A549 (cell line): ENCODE results near the gene LAPTM5. TPM values are rescaled to one million over a fixed set of nuclear protein-coding genes. Genes with fewer than 3 reads are reported as not detected.

Experiments
- ATAC-seq, 2 experiments: fragments of 200-7000 bp in 1 of 2; fragments of >200 bp in 1 of 2; cut with Nextera tagmentation in 1 of 2; cut with Tn5 transposase in 1 of 2; 3 replicates each; pipeline versions ENCODE4 v1.8.0 to v1.9.1; 2018 to 2020; ENCODE audit warnings: mild to moderate bottlenecking in 1 of 2, moderate library complexity in 1 of 2
- CTCF ChIA-PET: fragments of 300-600 bp; sonication (Branson Sonifier 250); formaldehyde crosslinking; extraction: SDS; loops from one replicate; lab custom pipeline; 2021; ENCODE audit warnings: antibody characterized with exemption, inconsistent platforms; lab: Yijun Ruan, JAX
- POLR2A ChIA-PET: fragments of 350-600 bp; formaldehyde crosslinking; extraction: SDS; loops from one replicate; lab custom pipeline; 2021; ENCODE audit warnings: antibody characterized with exemption, inconsistent platforms; lab: Yijun Ruan, JAX
- DNase-seq, 2 experiments: peaks; one replicate each; pipeline versions ENCODE4 v3.0.0 to v3.0.0-alpha.2; 2011 to 2016; ENCODE audit warnings: low read depth in 1 of 2, low spot score in 1 of 2
- FAIRE-seq: peaks from 2 replicates; lab custom pipeline; 2011; peaks lifted over from hg19 to GRCh38; lab: Jason Lieb, UNC
- H3K27ac ChIP-seq, 2 experiments: fragments of >200 bp; sonication (Bioruptor Twin); formaldehyde crosslinking; 3 replicates each; pipeline ENCODE4 v1.5.1; 2016 to 2017
- H3K4me1 ChIP-seq: fragments of >200 bp; sonication (Bioruptor Twin); formaldehyde crosslinking; 3 replicates; pipeline ENCODE4 v1.6.1; 2016
- H3K4me2 ChIP-seq: fragments of >200 bp; sonication (Bioruptor Twin); formaldehyde crosslinking; 3 replicates; pipeline ENCODE4 v1.6.1; 2016
- H3K4me3 ChIP-seq: fragments of >200 bp; sonication (Bioruptor Twin); formaldehyde crosslinking; 3 replicates; pipeline ENCODE4 v1.5.1; 2016
- H3K9me3 ChIP-seq: fragments of >200 bp; sonication (Bioruptor Twin); formaldehyde crosslinking; 3 replicates; pipeline ENCODE4 v1.6.1; 2016
- CBX8 ChIP-seq: fragments of 200-600 bp; sonication (generic); IDR thresholded peaks from 2 replicates; pipeline ENCODE4 v1.6.1; 2016
- CHD2 ChIP-seq: fragments of 150-350 bp; IDR thresholded peaks from 2 replicates; pipeline ENCODE4 v1.6.1; 2014; ENCODE audit warnings: low read length; ENCODE audit not compliant: partially characterized antibody
- CHD4 ChIP-seq: fragments of 200-600 bp; sonication (generic); IDR thresholded peaks from 2 replicates; pipeline ENCODE4 v1.6.1; 2016; ENCODE audit warnings: antibody characterized with exemption, mild to moderate bottlenecking, borderline replicate concordance
- EP300 ChIP-seq, 2 experiments: fragments of >200 bp; sonication (Bioruptor Twin); formaldehyde crosslinking; IDR thresholded peaks; 2 replicates in 1 of 2; 3 replicates in 1 of 2; pipeline ENCODE4 v1.6.1; 2016 to 2017
- FOXS1 ChIP-seq: fragments of 250-450 bp; sonication (Bioruptor Pico); IDR thresholded peaks from 2 replicates; pipeline ENCODE4 v1.5.0; 2020; ENCODE audit warnings: mild to moderate bottlenecking, moderate library complexity
- GATA3 ChIP-seq: IDR thresholded peaks from 2 replicates; pipeline ENCODE4 v1.6.1; 2012; ENCODE audit warnings: borderline replicate concordance
- HOXA7 ChIP-seq: fragments of 250-450 bp; sonication (Bioruptor Pico); IDR thresholded peaks from 2 replicates; pipeline ENCODE4 v1.5.0; 2020; ENCODE audit warnings: mild to moderate bottlenecking, moderate library complexity
- HOXB13 ChIP-seq: fragments of 250-450 bp; sonication (Bioruptor Pico); IDR thresholded peaks from 2 replicates; pipeline ENCODE4 v1.5.0; 2020; ENCODE audit warnings: low read depth, mild to moderate bottlenecking, moderate library complexity
- HOXB5 ChIP-seq: fragments of 250-450 bp; sonication (Bioruptor Pico); IDR thresholded peaks from 2 replicates; pipeline ENCODE4 v1.5.0; 2020; ENCODE audit warnings: mild to moderate bottlenecking, moderate library complexity
- JUN ChIP-seq, 2 experiments: fragments of >200 bp; sonication (Bioruptor Twin); formaldehyde crosslinking; IDR thresholded peaks; 2 replicates in 1 of 2; 3 replicates in 1 of 2; pipeline ENCODE4 v1.6.1; 2016 to 2017
- KDM5A ChIP-seq: fragments of 200-600 bp; sonication (generic); IDR thresholded peaks from 2 replicates; pipeline ENCODE4 v1.6.1; 2016; ENCODE audit warnings: antibody characterized with exemption, mild to moderate bottlenecking
- MYC ChIP-seq: IDR thresholded peaks from 2 replicates; pipeline ENCODE4 v1.6.1; 2012; ENCODE audit warnings: mild to moderate bottlenecking, inconsistent platforms, low read length, improper control_type of control experiment, borderline replicate concordance
- NFE2L2 ChIP-seq: fragments of 150-350 bp; conservative IDR thresholded peaks from 2 replicates; pipeline ENCODE4 v1.6.1; 2014; ENCODE audit warnings: low read length
- POLR2AphosphoS2 ChIP-seq: conservative IDR thresholded peaks from 2 replicates; pipeline ENCODE4 v1.6.1; 2012; ENCODE audit warnings: low read length, improper control_type of control experiment, inconsistent platforms
- RCOR1 ChIP-seq: fragments of 150-350 bp; IDR thresholded peaks from 2 replicates; pipeline ENCODE4 v1.6.1; 2014; ENCODE audit warnings: antibody characterized with exemption, low read length, low read depth
- SMC3 ChIP-seq: fragments of >200 bp; sonication (Bioruptor Twin); formaldehyde crosslinking; IDR thresholded peaks from 3 replicates; pipeline ENCODE4 v1.6.1; 2018; ENCODE audit warnings: inconsistent platforms
- TFCP2L1 ChIP-seq: fragments of 250-450 bp; sonication (Bioruptor Pico); IDR thresholded peaks from 2 replicates; pipeline ENCODE4 v1.5.0; 2021; ENCODE audit warnings: mild to moderate bottlenecking
- ZNF302 ChIP-seq: fragments of 250-450 bp; sonication (Bioruptor Pico); IDR thresholded peaks from 2 replicates; pipeline ENCODE4 v1.9.0; 2021; ENCODE audit warnings: inconsistent platforms, mild to moderate bottlenecking, moderate library complexity
- ZSCAN20 ChIP-seq: fragments of 250-450 bp; sonication (Bioruptor Pico); IDR thresholded peaks from 2 replicates; pipeline ENCODE4 v1.8.0; 2022; ENCODE audit warnings: mild to moderate bottlenecking, moderate library complexity
- WGBS: methylation state at CpG from one replicate; pipeline ENCODE4 v1.1.6; 2017; ENCODE audit errors: missing lambda C conversion rate; 5-methylcytosine and 5-hydroxymethylcytosine counted together
- polyA plus RNA-seq, 4 experiments: library from polyadenylated mRNA; depleted of rRNA in 3 of 4; stranded (reverse); fragments of >200 nt; fragmentation: RNase III in 1 of 4; extraction: RNeasy Plus Mini Kit Qiagen cat#74134 plus additional on column Dnase treatment in 1 of 4; gene quantifications; 2 replicates in 3 of 4; 3 replicates in 1 of 4; pipeline ENCODE4 v1.2.3, GENCODE V29; 2011 to 2017
- TF ChIP-seq, protein P1 (sequence below): fragments of 250-450 bp; sonication (Bioruptor Pico); IDR thresholded peaks from 2 replicates; pipeline ENCODE4 v1.5.0; 2021; ENCODE audit warnings: mild to moderate bottlenecking, moderate library complexity, borderline replicate concordance
- TF ChIP-seq, protein P2 (sequence below): fragments of 450-650 bp; IDR thresholded peaks from 2 replicates; pipeline ENCODE4 v1.6.1; 2014; ENCODE audit warnings: antibody characterized with exemption
- TF ChIP-seq, protein P3 (sequence below): fragments of >200 bp; sonication (Bioruptor Twin); formaldehyde crosslinking; IDR thresholded peaks from 3 replicates; pipeline ENCODE4 v1.6.1; 2016
- TF ChIP-seq, protein P4 (sequence below): fragments of 150-350 bp; IDR thresholded peaks from 2 replicates; pipeline ENCODE4 v1.6.1; 2014; ENCODE audit warnings: low read depth, mild to moderate bottlenecking, low read length
- TF ChIP-seq, protein P5 (sequence below): fragments of 250-450 bp; sonication (Bioruptor Pico); IDR thresholded peaks from 2 replicates; pipeline ENCODE4 v1.5.0; 2020; ENCODE audit warnings: low read depth, mild to moderate bottlenecking, moderate library complexity

Gene LAPTM5
- polyA plus RNA-seq, 2 of the 4 experiments (the other 2 are of a cell fraction), result 0.06 to 0.22 TPM

DNA sequence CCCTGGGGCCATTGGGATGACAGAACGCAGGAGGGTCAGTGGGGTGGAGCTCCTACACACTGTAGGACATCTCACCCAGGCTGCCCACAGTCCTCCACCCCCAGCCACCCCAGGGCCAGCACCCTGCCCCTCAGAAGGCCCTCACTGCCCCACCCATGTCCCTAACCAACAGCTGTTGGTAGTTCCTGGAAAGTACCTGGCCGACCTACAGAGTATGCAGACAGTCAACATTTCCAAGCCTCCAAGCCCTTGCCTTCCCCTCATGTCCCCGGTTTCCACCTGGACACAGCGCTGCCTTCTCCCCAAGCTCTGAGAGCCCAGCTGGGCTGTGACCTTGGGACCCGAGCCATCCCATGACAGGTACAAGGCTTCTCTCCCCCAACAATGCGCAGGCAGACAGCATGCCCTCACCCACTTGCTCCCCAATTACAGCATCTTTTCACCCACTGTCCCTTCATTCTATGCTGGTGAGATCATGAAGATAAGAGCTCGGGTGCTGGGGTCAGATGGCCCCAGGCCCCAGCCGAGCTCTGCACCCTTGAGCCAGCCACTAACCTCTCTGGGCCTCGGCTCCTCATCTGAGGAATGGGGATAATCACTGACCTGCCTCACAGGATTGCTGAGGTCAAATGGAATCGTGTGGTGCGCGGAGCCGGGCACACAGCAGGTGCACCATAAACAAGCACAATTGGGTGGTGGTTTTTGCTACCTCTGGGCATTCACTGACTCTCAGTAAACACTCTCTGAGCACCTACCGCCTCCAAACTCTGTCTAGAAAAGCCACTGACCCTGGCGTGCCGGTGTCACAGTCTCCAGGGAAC is 11.2 kb downstream of the LAPTM5 start:
- H3K9me3 ChIP-seq, result no peaks in the 10 kb centered on the region
- DNase-seq (no peak), ATAC-seq (no peak; a peak in 1 of 6 replicates), FAIRE-seq (no peak)
- no peak overlapping the region for H3K4me3 ChIP-seq
- TF ChIP-seq SMC3 (no peak), TFCP2L1 (CRISPR knock-in tag) (no peak)
- TF ChIP-seq, protein P1, sequence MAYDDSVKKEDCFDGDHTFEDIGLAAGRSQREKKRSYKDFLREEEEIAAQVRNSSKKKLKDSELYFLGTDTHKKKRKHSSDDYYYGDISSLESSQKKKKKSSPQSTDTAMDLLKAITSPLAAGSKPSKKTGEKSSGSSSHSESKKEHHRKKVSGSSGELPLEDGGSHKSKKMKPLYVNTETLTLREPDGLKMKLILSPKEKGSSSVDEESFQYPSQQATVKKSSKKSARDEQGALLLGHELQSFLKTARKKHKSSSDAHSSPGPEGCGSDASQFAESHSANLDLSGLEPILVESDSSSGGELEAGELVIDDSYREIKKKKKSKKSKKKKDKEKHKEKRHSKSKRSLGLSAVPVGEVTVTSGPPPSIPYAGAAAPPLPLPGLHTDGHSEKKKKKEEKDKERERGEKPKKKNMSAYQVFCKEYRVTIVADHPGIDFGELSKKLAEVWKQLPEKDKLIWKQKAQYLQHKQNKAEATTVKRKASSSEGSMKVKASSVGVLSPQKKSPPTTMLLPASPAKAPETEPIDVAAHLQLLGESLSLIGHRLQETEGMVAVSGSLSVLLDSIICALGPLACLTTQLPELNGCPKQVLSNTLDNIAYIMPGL (CRISPR knock-in tag), result no peak
- H3K27ac ChIP-seq, result no peak overlapping the region
- ChIA-PET CTCF (interaction anchor here (0.8 to 2.0 kb wide), 4 partner anchors 11 to 165 kb away, joined by 3 to 6 read pairs (median 4); no protein-coding TSS in a partner anchor), POLR2A (no interaction called here)
- WGBS, result 72% methylated on average over 11 of the region's 16 CpGs
- H3K4me1 ChIP-seq, result peaks cover 9% of the 10 kb centered on the region; the same call in 2 of the 3 replicates
- H3K4me2 ChIP-seq, result no peak overlapping the region

DNA sequence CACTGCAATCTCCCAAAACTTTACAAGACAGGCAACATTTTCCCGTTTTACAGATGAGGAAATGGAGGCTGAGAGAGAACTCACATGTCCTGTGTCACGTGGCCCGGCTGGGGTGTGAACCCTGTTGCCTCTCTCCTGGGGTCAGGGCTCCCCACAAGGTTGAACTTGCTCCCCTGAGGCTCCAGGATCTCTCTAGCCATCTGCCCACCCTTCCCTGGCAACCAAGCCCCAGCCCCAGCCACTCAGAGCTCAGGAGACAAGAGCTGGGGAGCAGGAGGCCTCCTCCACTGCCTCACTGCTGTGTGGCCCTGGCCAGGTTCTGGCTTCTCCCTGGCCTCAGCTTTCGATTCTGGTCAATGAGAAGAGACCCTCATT is 11.8 kb downstream of the LAPTM5 start:
- no peak; a peak in 1 of 6 replicates for ATAC-seq
- TF ChIP-seq FOXS1 (CRISPR knock-in tag) (no peak), ZSCAN20 (CRISPR knock-in tag) (no peak), MYC (no peak), HOXB5 (no peak), EP300 (IDR thresholded peaks at IDR 0.05) (no peak), CHD4 (no peak), HOXA7 (no peak), HOXB13 (CRISPR knock-in tag) (no peak), RCOR1 (no peak), JUN (IDR thresholded peaks at IDR 0.05) (no peak), ZNF302 (CRISPR knock-in tag) (no peak)
- TF ChIP-seq, protein P2, sequence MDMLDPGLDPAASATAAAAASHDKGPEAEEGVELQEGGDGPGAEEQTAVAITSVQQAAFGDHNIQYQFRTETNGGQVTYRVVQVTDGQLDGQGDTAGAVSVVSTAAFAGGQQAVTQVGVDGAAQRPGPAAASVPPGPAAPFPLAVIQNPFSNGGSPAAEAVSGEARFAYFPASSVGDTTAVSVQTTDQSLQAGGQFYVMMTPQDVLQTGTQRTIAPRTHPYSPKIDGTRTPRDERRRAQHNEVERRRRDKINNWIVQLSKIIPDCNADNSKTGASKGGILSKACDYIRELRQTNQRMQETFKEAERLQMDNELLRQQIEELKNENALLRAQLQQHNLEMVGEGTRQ, result no peak
- TF ChIP-seq, protein P1 (CRISPR knock-in tag), result no peak
- WGBS, result 46% methylated on average over 3 of the region's 4 CpGs
- Histone ChIP-seq H3K4me2 (no peak overlapping the region), H3K27ac (no peak overlapping the region), H3K9me3 (no peaks in the 10 kb centered on the region), H3K4me1 (peaks cover 9% of the 10 kb centered on the region; the same call in 2 of the 3 replicates), H3K4me3 (no peak overlapping the region)
- POLR2A ChIA-PET, result no interaction called here
- CTCF ChIA-PET, result interaction anchor here (0.8 to 2.5 kb wide), 5 partner anchors 10 to 166 kb away, joined by 3 to 9 read pairs (median 4); no protein-coding TSS in a partner anchor
- no peak for FAIRE-seq
- no peak for DNase-seq

DNA sequence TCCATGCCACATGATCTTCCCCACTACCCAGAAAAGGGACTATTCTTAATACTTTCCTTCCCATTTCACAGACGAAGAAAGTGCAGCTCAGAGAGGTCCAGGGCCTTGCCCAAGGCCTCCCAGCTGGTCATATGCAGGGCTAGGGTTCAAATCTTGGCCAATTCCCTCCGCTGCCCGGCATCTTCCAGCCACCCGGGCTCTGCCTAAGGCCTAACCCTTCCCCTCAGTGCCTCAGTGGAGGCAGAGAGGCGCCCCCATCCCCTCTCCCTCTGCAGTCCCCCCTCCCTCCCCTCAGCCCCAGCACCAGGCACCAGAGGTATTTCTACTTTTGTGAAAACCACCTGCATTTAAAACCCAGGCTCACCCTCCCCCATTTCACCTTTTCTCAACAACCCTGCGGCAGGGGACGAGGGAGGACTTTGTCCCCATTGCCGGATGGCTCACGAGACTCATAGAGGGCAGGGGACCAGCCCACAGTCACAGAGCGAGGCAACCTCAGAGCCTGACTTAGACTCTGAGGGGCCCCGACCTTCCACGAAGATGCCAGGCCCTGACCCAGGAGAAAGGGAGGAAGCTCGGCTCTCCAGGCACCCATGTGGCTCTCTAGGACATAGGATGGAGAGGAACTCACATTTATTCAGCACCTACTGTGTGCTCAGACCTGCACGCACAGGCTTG is 12.3 kb downstream of the LAPTM5 start:
- FAIRE-seq, result no peak
- Histone ChIP-seq H3K4me3 (no peak overlapping the region), H3K4me2 (no peak overlapping the region), H3K27ac (no peak overlapping the region), H3K9me3 (no peaks in the 10 kb centered on the region), H3K4me1 (peaks cover 9% of the 10 kb centered on the region; the same call in 2 of the 3 replicates)
- no peak for DNase-seq
- ATAC-seq, result no peak
- 63% methylated on average over 13 of the region's 14 CpGs for WGBS
- ChIA-PET POLR2A (no interaction called here), CTCF (interaction anchor here (1.2 to 2.5 kb wide), 3 partner anchors 9 to 34 kb away, joined by 4 to 9 read pairs (median 6); no protein-coding TSS in a partner anchor)
- TF ChIP-seq NFE2L2 (no peak), CBX8 (no peak), POLR2AphosphoS2 (no peak), GATA3 (no peak), KDM5A (no peak), CHD2 (no peak)
- TF ChIP-seq, protein P3, sequence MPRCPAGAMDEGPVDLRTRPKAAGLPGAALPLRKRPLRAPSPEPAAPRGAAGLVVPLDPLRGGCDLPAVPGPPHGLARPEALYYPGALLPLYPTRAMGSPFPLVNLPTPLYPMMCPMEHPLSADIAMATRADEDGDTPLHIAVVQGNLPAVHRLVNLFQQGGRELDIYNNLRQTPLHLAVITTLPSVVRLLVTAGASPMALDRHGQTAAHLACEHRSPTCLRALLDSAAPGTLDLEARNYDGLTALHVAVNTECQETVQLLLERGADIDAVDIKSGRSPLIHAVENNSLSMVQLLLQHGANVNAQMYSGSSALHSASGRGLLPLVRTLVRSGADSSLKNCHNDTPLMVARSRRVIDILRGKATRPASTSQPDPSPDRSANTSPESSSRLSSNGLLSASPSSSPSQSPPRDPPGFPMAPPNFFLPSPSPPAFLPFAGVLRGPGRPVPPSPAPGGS, result no peak
- TF ChIP-seq, protein P4, sequence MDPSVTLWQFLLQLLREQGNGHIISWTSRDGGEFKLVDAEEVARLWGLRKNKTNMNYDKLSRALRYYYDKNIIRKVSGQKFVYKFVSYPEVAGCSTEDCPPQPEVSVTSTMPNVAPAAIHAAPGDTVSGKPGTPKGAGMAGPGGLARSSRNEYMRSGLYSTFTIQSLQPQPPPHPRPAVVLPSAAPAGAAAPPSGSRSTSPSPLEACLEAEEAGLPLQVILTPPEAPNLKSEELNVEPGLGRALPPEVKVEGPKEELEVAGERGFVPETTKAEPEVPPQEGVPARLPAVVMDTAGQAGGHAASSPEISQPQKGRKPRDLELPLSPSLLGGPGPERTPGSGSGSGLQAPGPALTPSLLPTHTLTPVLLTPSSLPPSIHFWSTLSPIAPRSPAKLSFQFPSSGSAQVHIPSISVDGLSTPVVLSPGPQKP, result no peak
- TF ChIP-seq, protein P5, sequence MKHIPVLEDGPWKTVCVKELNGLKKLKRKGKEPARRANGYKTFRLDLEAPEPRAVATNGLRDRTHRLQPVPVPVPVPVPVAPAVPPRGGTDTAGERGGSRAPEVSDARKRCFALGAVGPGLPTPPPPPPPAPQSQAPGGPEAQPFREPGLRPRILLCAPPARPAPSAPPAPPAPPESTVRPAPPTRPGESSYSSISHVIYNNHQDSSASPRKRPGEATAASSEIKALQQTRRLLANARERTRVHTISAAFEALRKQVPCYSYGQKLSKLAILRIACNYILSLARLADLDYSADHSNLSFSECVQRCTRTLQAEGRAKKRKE (CRISPR knock-in tag), result no peak
